Activated naive CD4-positive, alpha-beta T cell (primary cell): ENCODE measurements around the gene CLEC20A.

Source experiments
- DNase-seq, 4 experiments: peaks; one replicate each; lab custom pipeline; 2025; lab: John Stamatoyannopoulos, UW

CLEC20A gene

DNA sequence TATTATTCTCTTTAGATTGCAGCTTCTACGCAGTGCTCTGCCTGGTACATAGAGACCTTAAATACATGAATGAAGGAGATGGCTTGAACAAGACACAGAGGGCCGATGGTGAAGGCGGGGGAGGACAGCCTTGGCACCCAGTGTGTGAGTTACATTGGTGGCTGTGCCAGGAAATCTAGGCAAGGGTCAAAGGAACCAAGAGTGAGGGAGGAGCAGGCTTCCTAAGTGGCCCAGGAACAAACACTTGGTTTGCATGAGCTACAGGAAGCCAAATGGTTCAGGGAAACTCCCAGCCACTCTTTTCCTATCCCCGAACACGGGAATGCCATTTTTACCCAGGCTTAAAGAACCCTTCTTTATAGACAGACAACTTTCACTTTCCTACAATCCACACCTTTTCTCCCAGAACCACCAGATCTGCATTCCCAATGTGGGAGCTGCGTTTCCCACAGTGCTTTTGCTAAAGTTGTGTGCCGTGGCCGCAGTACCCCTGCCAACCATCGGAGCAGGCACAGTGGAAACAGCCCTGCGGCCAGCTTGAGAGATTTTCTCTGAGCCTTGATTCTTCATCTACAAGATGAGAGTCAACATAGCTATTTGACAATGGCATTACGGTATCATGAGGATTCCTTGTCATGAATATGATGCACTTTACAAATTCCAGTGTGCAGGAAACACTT is 3.5 kb upstream of the CLEC20A start:
- DNase-seq, result no peak

DNA sequence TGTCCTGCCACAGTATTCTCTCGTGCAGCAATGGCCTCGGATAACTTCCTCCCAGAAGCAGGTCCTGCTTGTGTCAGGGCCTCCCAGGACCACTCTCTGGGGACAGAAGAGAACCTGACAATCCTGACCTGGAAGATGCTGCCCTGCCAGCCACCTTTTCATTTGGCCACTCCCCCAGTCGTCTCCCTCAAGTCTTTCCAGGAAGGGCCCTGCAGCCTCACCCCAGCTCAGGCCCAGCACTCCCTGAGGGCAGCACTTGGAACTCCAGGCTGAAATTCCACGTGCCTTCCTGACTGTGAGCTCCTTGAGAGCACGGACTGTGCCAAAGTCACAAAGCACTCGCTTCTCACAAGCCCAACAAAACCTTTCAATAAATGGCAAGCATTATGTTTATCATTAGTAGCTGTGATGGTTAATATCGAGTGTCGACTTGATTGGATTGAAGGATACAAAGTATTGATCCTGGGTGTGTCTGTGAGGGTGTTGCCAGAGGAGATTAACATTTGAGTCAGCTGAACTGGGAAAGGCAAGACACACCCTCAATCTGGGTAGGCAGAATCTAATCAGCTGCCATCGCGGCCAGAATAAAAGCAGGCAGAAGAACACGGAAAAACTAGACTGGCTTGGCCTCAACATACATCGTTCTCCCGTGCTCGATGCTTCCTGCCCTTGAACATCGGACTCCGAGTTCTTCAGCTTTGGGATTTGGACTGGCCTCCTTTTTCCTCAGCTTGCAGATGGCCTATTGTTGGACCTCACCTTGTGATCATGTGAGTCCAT is 2.3 kb upstream of the CLEC20A start:
- DNase-seq, result no peak

DNA sequence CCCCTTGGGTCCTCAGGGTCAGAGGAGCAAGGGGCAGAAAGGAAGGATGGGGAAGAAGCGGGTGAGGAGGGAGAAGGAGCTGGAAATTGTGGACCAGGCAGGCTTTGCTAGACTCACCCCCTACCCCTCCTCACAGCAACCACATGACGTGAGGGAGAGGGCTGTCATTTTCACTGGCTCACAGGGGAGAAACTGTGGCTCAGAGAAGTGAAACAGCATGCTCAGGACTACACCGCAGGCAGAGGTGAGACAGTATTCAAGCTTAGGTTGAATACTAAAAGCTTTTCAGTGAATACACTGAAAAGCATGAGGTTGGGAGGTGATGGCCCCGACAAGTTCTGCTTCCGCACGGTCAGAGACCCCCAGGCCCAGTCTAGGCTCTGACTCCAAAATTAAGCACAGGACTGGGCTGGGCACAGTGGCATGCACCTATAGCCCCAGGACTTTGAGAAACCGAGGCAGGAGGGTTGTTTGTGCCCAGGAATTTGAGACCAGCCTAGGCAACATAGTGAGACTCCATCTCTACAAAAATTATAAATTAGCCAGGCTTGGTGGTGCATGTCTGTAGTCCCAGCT is 1.2 kb upstream of the CLEC20A start:
- no peak for DNase-seq

DNA sequence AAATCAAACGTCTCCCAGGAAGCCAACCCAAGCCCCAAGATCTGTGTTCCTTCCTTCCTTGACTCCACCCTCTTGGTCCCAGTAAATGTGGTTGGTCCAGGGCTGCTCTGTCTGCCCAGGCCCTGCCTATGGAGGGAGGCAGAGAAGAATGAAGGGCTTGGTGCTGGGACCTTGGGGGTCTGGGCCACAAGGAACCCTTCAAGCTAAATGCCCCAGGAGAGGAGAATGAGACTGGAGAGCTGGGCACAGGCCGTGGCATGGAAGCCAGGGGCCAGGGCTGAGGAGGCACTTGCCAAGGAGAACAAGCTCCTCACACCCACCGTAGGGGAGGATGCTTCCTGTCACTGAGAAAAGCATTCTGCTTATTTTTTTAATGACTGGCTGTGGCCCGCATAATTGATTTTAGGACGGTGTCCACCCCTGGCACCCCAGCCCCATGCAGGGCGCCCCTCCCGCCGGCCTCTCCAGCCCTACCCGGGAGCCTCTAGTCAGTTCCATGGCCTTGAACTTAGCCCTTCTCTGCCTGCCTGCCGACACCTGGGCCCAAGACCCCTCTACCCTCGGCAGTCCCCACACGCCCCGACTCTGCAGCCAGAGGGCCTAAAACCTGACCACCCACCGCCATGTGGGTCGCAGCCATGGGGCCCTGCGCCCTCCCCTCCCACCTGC is 889 bp downstream of the CLEC20A start:
- DNase-seq, result no peak

DNA sequence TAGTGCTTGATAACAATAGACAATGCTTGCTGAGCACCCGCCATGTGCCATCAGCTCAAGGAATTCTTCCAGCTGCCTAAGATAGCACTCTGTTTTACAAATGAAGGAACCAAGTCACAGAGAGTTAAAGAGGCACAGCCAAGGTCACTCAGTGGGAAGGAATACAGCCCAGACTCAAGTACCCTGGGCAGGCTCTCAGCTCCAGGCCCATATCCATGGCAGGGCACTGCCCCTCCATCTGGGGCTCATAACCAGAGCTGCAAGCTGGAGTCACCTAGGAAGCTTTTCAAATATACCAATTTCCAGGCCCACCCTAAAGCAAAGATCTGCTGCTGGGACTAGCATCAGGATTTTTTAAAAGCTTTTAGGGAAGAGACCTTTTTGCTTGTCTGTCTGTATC is 1.6 kb downstream of the CLEC20A start:
- DNase-seq, result no peak

DNA sequence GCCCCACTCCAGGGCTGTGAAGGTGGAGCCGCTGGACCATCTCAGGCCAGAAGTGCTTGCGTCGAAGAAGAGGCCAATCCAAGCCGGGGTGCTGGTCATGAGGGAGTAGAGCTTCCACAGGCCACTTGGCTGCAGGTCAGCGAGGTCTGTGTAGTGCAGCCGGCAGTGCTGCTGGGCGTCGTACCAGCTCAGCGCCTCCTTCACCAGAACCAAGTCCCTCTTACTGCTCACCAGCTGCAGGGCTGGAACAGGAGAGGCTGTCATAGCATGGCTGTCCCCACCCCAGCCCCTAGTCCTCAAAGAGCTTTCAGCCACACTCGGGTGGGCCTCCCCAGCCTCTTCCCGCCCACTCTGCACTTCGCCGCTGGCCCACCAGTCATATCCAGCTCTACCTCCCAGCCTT is 2.2 kb downstream of the CLEC20A start:
- DNase-seq, result no peak

DNA sequence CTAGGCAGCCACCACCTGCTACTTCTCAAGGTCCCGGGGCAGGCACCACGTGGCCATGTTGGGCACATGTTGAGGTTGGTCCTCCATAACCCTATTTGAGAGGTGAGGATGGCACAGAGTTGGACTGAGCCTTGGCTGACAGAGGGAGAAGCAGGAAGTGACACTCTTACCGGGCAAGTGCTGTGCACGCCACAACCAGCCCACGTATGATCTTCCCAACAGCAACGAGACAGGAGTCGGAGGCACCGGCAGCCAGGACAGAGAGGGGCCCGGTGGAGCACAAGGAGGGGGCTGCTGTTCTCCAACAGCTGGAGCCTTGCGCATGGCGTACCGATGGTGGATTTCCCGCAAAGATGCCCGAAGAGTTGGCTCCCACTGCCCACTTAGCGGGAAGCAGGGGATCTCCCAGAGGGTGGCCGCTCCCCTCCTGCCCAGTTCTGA is 3.4 kb downstream of the CLEC20A start:
- no peak for DNase-seq

DNA sequence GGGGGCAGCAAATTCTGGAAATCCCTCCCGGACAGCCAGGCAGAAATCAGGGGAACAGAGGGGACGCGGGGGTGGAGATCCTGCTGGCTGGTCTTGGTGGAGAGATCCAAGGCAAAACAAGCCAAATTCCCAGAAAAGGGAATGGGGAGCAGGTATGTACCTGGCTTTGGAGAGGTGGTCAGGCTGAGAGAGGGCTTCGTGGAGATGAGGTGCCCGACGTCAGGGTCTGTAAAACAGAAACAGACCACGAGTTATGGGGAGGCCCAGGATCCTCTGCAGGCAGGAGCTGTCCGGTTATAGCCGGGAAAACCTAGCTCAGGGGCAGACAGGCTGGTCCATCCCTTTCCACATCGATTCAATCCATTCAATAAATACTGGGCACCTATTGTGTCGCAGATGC is 4.4 kb downstream of the CLEC20A start:
- no peak for DNase-seq

DNA sequence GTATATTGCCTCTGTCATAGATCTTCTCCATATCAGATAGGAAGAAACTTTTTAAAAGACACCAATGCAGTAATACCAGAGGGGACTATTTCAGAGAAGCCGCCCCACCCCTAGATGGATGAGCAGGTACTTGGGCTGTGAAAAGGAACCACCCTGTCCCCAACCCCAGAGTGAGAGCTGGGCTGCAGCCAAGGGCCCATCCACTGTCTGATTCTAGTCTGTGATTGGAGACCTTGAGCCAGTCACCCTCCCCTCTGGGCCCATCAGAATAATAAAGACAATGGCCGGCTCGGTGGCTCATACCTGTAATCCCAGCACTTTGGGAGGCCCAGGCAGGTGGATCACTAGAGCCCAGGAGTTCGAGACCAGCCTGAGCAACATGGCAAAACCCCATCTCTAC is 5.0 kb downstream of the CLEC20A start:
- DNase-seq, result no peak

DNA sequence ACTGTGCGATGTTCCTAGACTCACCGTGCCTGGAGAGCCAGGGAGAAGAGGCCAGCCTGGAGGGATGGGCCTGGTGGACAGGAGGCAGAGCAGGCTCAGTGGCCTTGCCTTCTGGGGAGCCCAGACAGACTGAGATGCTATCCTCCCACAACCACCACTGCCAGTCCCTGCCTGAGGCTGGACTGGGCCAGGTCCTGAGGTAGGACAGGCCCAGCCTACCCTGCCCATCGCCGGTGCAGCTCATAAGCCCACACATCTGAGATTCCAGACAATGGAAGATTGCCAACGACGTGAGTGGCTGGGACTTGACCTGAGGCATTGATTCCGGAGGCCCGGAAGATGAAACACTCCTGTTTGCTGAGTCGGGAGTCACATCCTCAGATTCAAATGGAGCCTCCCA is 5.8 kb downstream of the CLEC20A start:
- DNase-seq, result no peak

DNA sequence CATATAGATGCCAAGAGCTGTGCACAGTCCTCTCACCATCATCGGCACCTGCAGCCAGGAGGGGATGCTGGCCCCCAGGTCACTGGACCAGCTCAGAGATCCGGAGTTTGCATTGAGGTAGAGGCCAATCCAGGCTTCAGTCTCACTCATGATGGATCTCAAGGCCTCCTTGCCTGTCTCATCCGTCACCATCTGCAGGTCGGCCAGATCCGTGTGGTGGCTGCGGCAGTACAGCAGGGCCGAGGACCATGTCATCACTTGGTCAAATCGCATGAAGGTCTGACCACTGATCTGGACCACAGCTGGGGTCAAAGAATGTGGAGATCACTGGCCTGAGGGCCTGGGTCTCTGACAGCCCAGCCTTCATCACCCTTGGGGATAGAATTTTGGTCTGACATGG is 6.6 kb downstream of the CLEC20A start:
- no peak for DNase-seq

DNA sequence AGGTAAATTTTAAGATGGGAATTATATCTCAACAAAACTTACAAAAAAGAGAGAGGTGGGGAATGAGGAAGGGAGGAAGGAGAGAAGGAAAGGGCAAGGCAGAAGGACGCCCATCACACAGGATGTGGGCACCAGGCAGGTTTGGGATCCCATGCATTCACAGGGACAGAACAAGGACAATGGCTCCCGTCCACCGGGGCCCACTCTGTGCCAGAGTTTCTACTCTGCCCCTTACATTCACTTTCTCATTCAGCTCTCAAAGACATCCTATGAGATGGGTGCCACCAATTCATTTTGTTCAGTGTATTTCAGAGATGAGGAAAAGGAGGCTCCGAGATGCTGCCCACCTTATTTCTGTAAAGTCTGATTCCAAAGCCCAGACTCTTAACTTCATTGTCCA is 7.4 kb downstream of the CLEC20A start:
- DNase-seq, result no peak

DNA sequence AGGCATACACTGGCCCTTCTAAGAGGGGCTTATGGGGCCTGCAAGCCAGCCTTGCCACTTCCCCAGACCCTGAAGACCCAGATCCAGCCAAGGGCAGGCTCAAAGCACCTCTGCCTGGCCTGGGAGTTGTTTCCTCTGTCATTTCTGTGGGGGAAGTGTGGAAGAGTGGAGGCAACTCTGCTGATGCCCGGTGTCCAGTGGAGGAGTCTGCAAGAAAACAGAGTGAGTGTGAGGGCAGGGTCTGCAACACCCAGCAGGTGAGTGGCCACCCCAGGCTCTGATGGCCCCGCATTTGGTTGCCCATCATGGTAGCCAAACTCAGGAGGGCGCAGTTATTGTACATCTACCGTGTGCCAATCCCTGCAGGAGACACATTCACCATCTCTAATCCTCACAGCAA is 8.4 kb downstream of the CLEC20A start:
- DNase-seq, result no peak

DNA sequence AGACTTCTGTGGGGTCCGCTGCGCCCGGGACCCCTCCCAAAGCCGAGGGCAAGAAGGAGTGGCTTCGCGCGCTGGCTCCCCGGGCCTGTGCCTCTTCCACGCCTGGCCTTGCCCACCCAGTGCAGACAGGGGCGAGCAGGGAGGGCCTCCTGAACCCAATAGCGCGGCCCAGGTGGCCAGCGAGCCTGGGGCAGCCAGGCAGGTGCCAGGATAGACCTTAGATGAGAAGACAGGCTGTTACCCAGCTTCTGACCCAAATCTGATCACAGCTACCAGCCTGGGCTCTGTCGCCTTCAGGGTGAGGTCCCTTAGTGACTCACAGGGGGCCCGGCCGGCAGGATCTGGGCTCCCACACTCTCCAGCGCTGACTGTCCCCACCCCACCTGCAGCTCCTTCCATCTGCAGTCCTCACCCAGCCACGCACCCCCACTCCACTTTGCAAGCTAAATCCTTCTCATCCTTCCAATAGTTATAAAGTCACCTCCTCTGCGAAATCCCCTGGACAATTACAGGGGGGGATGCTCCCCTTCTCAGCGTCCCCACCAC is 9.6 kb downstream of the CLEC20A start:
- no peak for DNase-seq

DNA sequence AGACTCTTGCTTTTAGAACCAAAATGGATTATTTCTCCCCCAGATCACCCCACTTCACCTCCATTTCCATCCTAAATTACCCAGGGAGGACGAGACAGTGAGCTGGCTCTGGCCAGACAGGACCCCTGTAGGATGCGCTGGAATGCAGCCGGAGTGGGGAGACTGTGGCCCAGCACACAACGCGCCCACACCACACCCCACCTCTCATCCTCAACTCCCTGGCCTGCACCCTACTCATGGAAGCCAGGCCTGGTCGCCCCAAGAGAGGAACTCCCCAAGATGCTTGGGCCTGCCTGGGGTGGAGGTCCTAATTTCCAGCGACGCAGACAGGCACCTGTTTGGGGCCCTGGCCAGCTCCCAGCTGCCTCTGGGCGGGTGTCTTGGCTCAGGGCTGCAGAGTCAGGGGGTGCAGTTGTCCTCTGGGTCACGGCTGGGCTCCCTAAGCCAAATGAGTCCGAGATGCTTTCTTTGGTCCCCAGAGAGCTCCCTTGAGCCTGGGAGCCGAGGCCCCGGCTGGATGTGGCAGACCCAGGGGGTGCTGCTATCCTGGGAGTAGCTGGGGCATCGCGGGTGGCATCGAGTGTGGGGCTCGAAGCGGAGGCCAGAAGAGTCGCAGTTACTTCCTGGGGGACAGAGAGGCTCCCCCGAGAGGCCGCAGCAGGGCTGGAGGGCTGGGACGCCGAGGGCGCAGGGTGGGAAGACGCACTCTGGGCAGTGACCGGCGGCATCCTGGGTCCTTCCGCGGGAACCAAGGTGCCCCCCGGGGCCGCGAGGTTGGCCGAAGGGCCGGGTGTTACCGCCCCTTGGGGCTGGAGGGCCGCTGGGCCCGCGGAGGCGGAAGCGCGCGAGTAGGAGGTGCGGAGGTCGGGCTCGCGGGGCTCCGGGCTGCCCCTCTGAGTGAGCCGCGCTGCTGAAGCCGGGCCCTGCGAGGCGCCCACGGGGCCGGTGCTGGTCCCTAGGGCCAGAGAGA is 10.4 kb downstream of the CLEC20A start:
- DNase-seq, result no peak

DNA sequence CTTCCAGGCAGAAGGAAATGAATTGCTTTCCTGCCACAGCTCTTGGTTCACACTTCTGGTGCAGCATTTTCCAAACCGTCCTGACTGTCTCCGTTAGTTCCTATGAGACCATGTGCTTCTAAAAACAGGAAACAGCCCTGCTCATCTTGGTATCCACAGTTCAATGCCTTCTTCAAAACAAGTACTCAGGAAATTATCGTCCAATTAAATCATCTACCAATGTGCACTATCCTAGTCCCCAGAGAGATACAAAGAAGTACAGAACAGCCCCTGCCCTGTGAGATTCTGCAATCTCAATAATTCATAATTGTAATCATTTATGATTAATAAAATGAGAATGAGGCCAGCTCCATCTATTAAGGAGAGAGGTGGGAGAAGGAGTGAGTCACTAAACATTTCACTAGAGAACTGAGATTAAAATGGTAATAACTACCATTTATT is 11.2 kb downstream of the CLEC20A start:
- no peak for DNase-seq

DNA sequence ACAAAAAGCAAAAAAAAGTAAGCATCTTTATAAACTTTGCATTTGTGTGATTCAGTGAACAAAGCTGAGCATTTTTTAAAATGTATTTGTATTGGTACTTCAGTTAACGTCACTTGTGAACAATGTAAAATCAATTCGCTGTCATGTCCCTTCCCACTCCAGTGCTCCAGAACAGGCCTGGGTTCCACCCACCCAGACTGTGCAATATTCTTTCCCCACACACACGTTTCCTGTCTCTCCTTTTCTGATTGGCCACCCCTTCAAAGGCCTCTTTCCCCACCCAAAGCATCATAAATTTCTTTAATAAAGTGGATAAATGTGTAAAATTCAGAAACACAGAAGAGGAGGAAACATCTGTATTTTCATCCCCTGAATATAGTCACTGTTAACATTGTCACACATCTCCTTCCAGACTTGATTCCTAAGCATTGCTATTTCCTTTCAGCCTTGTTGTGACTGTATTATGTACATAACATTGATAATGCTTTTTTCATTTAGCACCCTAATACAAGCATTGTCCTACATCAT is 12.0 kb downstream of the CLEC20A start:
- DNase-seq, result no peak

DNA sequence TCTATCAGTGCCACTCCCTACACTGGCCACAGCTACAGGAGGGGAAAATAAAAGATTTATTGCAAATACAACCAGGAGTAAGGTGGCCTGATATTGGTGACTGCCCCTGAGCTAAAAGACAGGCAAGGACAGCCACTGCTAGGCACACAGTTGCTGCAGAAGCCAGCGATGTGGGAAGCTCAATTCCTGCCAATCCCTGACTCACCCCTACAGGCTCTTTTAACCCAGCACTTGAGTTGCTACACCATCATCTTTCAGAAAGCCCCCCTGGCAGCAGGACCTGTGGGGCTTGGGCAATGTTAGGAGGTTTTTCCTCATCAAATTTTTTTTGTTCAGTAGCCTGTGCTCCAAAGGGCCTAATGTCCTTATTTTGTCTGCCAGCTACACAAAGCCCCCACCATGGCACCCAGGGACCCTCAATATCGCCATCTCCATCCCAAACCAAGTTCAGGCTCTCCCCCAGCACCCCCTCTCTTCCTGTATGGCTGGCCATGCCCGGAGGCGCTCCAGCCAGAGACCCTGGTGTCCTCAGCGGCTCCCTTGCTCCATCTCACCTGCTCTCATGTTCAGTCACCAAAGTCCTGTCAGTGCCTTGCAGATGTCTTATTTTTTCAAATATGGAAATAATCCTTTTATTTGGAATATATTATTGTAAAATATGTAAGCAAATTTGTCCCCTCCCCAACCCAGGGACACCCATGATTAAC is 13.4 kb downstream of the CLEC20A start:
- no peak for DNase-seq

DNA sequence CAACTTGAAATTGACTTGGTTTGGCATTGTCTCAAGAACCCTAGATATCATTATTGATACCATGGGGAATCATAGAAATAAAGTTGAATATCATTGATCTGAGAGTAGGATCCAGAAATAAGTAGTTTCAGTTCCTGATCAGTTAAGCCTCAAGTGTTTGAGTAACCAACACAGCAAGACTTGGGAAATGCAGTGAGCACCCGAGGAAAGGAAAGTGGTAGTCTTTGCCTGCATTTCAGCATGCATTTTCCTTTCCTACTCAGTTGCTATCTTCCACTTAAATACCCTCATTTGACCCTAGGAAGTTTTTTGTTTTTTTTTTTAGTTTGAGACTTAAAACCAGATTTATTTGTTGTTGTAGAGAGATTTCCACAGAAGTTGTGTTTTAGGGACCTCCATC is 18.9 kb downstream of the CLEC20A start:
- no peak for DNase-seq

DNA sequence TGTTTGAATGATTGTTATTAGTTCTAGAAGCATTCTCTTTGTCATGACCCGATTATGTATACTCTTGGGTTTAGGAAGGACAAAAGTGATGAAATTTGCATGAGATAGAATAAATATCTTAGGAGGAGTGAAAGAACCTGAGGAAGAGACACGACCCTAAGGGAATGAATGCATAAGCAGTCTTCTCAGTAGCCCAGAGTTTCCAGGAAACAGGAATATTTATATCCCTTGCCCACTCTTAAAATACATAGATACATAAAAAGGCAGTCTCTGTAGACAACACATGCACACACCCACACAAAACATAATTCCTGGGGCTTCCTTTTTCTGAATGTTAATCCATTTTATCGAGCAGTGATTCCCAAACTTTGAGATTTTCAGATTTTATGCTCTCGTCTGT is 19.4 kb downstream of the CLEC20A start:
- DNase-seq, result no peak
